GM12891 (cell line): ENCODE data around the gene METTL24.

Source experiments
- DNase-seq: peaks from one replicate; pipeline ENCODE4 v3.0.0; 2011; ENCODE audit warnings: low spot score; ENCODE audit not compliant: insufficient read length
- FAIRE-seq: peaks from 2 replicates; lab custom pipeline; 2011; peaks lifted over from hg19 to GRCh38; lab: Jason Lieb, UNC
- PAX5 ChIP-seq: IDR thresholded peaks from 2 replicates; pipeline ENCODE4 v1.6.1; 2011; ENCODE audit warnings: low read length, moderate library complexity, mild to moderate bottlenecking; ENCODE audit not compliant: insufficient read depth, severe bottlenecking
- POLR2A ChIP-seq: IDR thresholded peaks from 2 replicates; pipeline ENCODE4 v1.6.1; 2011; ENCODE audit warnings: low read depth, low read length, control low read depth
- POLR2AphosphoS5 ChIP-seq: IDR thresholded peaks from 2 replicates; pipeline ENCODE4 v1.6.1; 2011; ENCODE audit warnings: low read depth, low read length, control low read depth
- POU2F2 ChIP-seq: IDR thresholded peaks from 2 replicates; pipeline ENCODE4 v1.6.1; 2011; ENCODE audit warnings: low read depth, mild to moderate bottlenecking, control low read depth, low read length, moderate library complexity
- SPI1 ChIP-seq: IDR thresholded peaks from 2 replicates; pipeline ENCODE4 v1.6.1; 2011; ENCODE audit warnings: low read depth, low read length, control low read depth
- TAF1 ChIP-seq: IDR thresholded peaks from 2 replicates; pipeline ENCODE4 v1.6.1; 2011; ENCODE audit warnings: low read depth, low read length, control low read depth

METTL24 gene

DNA sequence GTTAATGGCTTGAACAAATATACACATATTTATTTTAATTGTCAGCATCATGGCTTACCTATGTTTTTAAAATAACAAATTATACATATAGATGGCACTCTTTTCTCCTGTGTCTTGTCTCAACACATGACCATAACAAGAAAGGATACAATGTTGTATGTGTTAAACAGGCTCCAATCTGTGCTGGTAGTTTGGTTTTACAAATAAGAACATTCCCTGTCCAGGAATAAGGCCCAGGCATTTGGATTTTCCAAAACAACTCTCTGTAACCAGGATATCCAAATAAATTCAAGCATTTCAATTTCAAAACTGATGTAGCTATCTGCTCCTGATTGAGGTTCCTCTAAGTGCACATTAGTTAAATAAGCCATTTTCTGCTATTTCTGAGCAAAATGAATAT is 17.1 kb downstream of the METTL24 start:
- TF ChIP-seq PAX5 (no peak), SPI1 (no peak), TAF1 (no peak), POLR2AphosphoS5 (no peak), POU2F2 (no peak)
- DNase-seq (no peak), FAIRE-seq (no peak)

- DNase-seq (no peak), FAIRE-seq (no peak)
- TF ChIP-seq TAF1 (no peak), POU2F2 (no peak)
Observed at GRCh38 chr6:110340392-110340965, 17.7 kb downstream of the METTL24 start.

- FAIRE-seq: no peak
- no peak for TF ChIP-seq POLR2AphosphoS5
- no peak for TF ChIP-seq SPI1
- no peak for TF ChIP-seq PAX5
- no peak for TF ChIP-seq POLR2A
- no peak for TF ChIP-seq TAF1
- TF ChIP-seq POU2F2: no peak
- no peak for DNase-seq
Observed at GRCh38 chr6:110338820-110339470, 19.2 kb downstream of the METTL24 start.

GRCh38 chr6:110337486-110337885 is 20.7 kb downstream of the METTL24 start:
- no peak for DNase-seq
- FAIRE-seq: no peak
- TF ChIP-seq PAX5: no peak
- no peak for TF ChIP-seq POLR2A
- no peak for TF ChIP-seq TAF1
- TF ChIP-seq POU2F2: no peak
- no peak for TF ChIP-seq POLR2AphosphoS5
- no peak for TF ChIP-seq SPI1

- FAIRE-seq (no peak), DNase-seq (no peak)
- TF ChIP-seq POU2F2 (no peak), POLR2AphosphoS5 (no peak), TAF1 (no peak)
Observed at GRCh38 chr6:110334423-110335180, 23.5 kb downstream of the METTL24 start.

DNA sequence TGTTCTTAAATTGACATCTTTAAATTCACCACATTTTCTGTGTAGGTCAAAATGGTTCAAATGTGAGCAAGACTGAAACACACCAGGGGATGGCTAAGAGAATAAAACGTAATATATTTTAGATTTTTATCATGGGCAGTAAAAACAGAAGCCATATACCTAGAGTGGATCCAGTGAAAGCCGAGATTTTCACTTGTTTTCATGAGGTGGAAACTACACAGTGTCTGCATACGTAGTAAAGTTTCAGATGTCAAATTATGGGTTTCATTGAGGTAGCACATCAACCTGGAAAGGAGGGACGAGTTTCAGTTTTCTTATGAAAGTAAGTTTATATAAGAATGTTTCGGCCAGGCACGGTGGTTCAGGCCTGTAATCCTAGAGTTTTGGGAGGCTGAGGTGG is 25.9 kb downstream of the METTL24 start:
- no peak for FAIRE-seq
- no peak for TF ChIP-seq SPI1
- TF ChIP-seq POLR2A: no peak
- TF ChIP-seq PAX5: no peak
- TF ChIP-seq POLR2AphosphoS5: no peak
- no peak for TF ChIP-seq TAF1
- TF ChIP-seq POU2F2: no peak
- DNase-seq: no peak

GRCh38 chr6:110331816-110332215 is 26.3 kb downstream of the METTL24 start:
- DNase-seq (no peak), FAIRE-seq (no peak)
- no peak for TF ChIP-seq POU2F2
- no peak for TF ChIP-seq SPI1
- TF ChIP-seq POLR2A: no peak
- TF ChIP-seq TAF1: no peak
- TF ChIP-seq PAX5: no peak
- no peak for TF ChIP-seq POLR2AphosphoS5

DNA sequence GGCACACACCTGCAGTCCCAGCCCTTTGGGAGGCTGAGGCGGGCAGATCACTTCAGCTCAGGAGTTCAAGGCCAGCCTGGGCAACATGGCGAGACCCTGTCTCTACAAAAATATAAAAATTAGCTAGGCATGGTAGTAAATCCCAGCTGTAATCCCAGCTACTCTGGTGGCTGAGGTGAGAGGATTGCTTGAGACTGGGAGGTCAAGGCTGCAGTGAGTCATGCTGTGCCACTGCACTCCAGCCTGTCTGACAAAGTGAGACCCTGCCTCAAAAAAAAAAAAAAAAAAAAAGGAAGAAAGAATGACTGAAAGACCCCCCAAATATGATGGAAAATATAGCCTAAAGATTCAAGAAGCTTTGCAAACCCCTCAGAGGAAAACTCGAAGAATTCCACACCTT is 26.8 kb downstream of the METTL24 start:
- no peak for FAIRE-seq
- TF ChIP-seq POU2F2 (no peak), TAF1 (no peak), POLR2A (no peak), SPI1 (no peak), POLR2AphosphoS5 (no peak), PAX5 (no peak)
- no peak for DNase-seq

GRCh38 chr6:110329714-110330436 is 28.3 kb downstream of the METTL24 start:
- FAIRE-seq (no peak), DNase-seq (no peak)
- no peak for TF ChIP-seq SPI1
- no peak for TF ChIP-seq PAX5
- no peak for TF ChIP-seq POLR2AphosphoS5
- no peak for TF ChIP-seq POLR2A
- TF ChIP-seq POU2F2: no peak
- TF ChIP-seq TAF1: no peak

- TF ChIP-seq POLR2AphosphoS5 (no peak), PAX5 (no peak), SPI1 (no peak)
- FAIRE-seq (no peak), DNase-seq (no peak)
Observed at GRCh38 chr6:110329348-110329713, 28.8 kb downstream of the METTL24 start.

- no peak for FAIRE-seq
Observed at GRCh38 chr6:110328259-110328658, 29.9 kb downstream of the METTL24 start.

More at GRCh38 chr6:110328259-110328658, 29.9 kb downstream of the METTL24 start:
- no peak for DNase-seq
- TF ChIP-seq POLR2A (no peak), POLR2AphosphoS5 (no peak)
